ENCODE results near the gene CMTR1. TPM values are rescaled to one million over a fixed set of nuclear protein-coding genes. Genes with fewer than 3 reads are reported as not detected.

CMTR1 gene
- polyA plus RNA-seq, 1 donor: 33.1 TPM

GRCh38 chr6:37531026-37531425 is 98.0 kb downstream of the CMTR1 start:
- Histone ChIP-seq H3K4me1 (ENCODE audit: control insufficient read depth, insufficient read depth, low read length) (peaks cover 2% of the 10 kb centered on the region), H3K27me3 (ENCODE audit: control insufficient read depth, insufficient read depth, low read length) (peaks cover 60% of the 10 kb centered on the region), H3K36me3 (ENCODE audit: control insufficient read depth, insufficient read depth, low read length) (no peaks in the 10 kb centered on the region), H3K27ac (ENCODE audit: low read length) (no peak overlapping the region), H3K9me3 (ENCODE audit: control insufficient read depth, low read depth, low read length) (no peaks in the 10 kb centered on the region), H3K4me3 (ENCODE audit: low read length) (no peak overlapping the region)
- WGBS (ENCODE audit: insufficient coverage, low lambda C conversion rate): 50% methylated on average over 1 of the region's 4 CpGs
- DNase-seq: no peak

Other genes with a start within 250 kb of the CMTR1 start
- 7.0 TPM for gene TBC1D22B, start 175.4 kb upstream of the CMTR1 start, polyA plus RNA-seq
- 1.5 TPM for gene TMEM217, start 175.1 kb upstream of the CMTR1 start, polyA plus RNA-seq
- gene RNF8, start 79.2 kb upstream of the CMTR1 start, polyA plus RNA-seq: 15.5 TPM
- gene CCDC167, start 66.7 kb downstream of the CMTR1 start, polyA plus RNA-seq: 18.1 TPM